A673 (cell line): ENCODE data around the gene U2AF1L4.

Source experiments
- EZH2 ChIP-seq: fragments of 200-600 bp; sonication (generic); IDR thresholded peaks from 2 replicates; pipeline ENCODE4 v1.6.1; 2017; ENCODE audit warnings: borderline replicate concordance, low read depth, mild to moderate bottlenecking, mixed read lengths, antibody characterized with exemption, low read length; ENCODE audit not compliant: poor library complexity, severe bottlenecking
- TF ChIP-seq, protein P1 (sequence below): fragments of 300-800, 200-600 bp; sonication (generic); conservative IDR thresholded peaks from 2 replicates; pipeline ENCODE4 v1.5.1; 2017; ENCODE audit warnings: low read depth, mild to moderate bottlenecking, antibody characterized with exemption, low read length, moderate library complexity, mixed read lengths

DNA sequence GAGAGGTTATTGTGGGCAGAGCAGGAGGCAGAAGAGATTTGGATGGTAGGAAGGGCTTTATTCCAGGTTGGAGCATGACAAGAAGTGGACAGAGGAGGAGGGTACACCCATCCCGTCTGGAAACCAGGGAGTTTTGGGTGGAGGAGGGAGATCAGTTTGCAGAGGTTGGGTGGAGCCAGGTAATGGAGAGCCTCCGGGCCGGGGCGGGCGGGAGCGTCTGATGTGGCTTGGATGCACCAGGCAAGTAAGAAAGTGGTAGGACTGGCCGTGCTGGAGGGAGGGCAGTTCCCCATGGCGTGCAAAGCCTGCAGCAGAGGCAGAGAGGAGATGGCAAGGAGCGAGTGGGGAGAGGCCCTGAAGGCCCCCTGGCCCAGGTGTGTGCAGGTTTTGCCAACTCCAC, 13.9 kb downstream of the U2AF1L4 start:
- TF ChIP-seq, protein P1, sequence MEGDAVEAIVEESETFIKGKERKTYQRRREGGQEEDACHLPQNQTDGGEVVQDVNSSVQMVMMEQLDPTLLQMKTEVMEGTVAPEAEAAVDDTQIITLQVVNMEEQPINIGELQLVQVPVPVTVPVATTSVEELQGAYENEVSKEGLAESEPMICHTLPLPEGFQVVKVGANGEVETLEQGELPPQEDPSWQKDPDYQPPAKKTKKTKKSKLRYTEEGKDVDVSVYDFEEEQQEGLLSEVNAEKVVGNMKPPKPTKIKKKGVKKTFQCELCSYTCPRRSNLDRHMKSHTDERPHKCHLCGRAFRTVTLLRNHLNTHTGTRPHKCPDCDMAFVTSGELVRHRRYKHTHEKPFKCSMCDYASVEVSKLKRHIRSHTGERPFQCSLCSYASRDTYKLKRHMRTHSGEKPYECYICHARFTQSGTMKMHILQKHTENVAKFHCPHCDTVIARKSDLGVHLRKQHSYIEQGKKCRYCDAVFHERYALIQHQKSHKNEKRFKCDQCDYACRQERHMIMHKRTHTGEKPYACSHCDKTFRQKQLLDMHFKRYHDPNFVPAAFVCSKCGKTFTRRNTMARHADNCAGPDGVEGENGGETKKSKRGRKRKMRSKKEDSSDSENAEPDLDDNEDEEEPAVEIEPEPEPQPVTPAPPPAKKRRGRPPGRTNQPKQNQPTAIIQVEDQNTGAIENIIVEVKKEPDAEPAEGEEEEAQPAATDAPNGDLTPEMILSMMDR: no peak
- TF ChIP-seq EZH2: no peak
